Activated T-helper 1 cell treated with anti-CD3 and anti-CD28 coated beads, Interleukin-12 subunit alpha, Interleukin-12 subunit beta, Interleukin-2, Interleukin-4 antibody, amounts not matched to agents 30 ng/mL and 10 ng/mL and 1 ng/mL, durations not matched to agents 14 hours and 24 hours and 36 hours (primary cell): ENCODE measurements around the gene SOS1. TPM values are rescaled to one million over a fixed set of nuclear protein-coding genes. Genes with fewer than 3 reads are reported as not detected.
"Not testable (repeated sequence)": the region's sequence is repeated elsewhere in the genome, so short reads cannot be mapped to it uniquely, and the experiment has no call there.

Source experiments
- DNase-seq: peaks from one replicate; pipeline ENCODE4 v3.0.0; 2021; ENCODE audit warnings: low spot score
- H3K27ac Mint-ChIP-seq: one replicate; pipeline ENCODE4 v1.8.0; 2021; ENCODE audit warnings: mild to moderate bottlenecking, mixed read lengths
- H3K27me3 Mint-ChIP-seq: one replicate; pipeline ENCODE4 v1.8.0; 2022; ENCODE audit warnings: mild to moderate bottlenecking, moderate library complexity, mixed read lengths; ENCODE audit not compliant: insufficient read depth
- H3K36me3 Mint-ChIP-seq: one replicate; pipeline ENCODE4 v1.8.0; 2021; ENCODE audit warnings: low read depth, mixed read lengths
- H3K4me1 Mint-ChIP-seq: one replicate; pipeline ENCODE4 v1.8.0; 2021; ENCODE audit warnings: low read depth, mixed read lengths
- H3K4me3 Mint-ChIP-seq: one replicate; pipeline ENCODE4 v1.8.0; 2021; ENCODE audit warnings: mild to moderate bottlenecking, moderate library complexity, mixed read lengths
- H3K9me3 Mint-ChIP-seq: one replicate; pipeline ENCODE4 v1.8.0; 2021; ENCODE audit warnings: mixed read lengths
- intact Hi-C: fragments of 100-400 bp; cut with micrococcal nuclease; formaldehyde crosslinking; loops from one replicate; pipeline ENCODE4 v1.15.1; 2024
- total RNA-seq: library from RNA; stranded (reverse); gene quantifications from 2 replicates; pipeline ENCODE4 v1.2.3, GENCODE V29; 2022

SOS1 gene
- total RNA-seq, 1 donor from 2014 or later, result 55.1 TPM

DNA sequence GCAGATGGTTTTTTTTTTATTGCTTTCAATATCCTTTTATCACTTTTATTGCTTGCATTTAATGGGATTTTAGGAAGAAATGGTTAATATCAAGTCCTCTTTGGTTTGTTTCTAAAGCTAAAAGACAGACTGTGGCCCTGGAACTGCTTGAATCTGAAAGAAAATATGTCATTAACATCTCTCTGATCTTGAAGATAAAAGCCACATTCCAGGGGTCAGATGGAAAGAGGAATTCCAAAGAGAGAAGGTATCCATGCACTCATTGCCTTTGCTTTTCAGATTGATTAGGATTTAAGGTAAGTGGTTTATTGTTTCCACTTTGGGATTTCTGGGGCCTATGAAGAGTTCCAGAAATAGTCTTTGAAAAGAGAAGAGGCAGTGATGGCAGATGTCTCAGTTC, 177.1 kb downstream of the SOS1 start:
- DNase-seq, result no peak
- Mint-ChIP-seq H3K27me3 (peaks cover 7% of the 10 kb centered on the region), H3K4me1 (no peaks in the 10 kb centered on the region), H3K27ac (no peak overlapping the region), H3K9me3 (no peaks in the 10 kb centered on the region), H3K4me3 (no peak overlapping the region), H3K36me3 (no peaks in the 10 kb centered on the region)
- intact Hi-C loops, result no loop called here

DNA sequence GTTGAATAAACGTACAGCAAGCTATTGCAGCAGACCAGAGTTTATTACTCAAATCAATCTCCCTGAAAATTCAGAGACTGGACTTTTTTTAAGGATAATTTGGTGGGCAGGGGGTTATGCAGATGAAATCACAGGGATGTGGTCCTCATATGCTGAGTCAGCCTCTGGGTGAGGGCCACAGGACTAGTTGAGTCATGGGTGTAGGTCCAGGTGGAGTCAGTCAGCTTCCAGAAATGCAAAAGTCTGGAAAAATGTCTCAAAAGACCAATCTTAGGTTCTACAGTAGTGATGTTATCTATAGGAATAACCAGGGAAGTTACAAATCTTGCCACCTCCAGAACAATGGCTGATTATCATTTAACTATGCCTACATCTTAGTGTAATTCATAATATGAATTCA, 180.1 kb downstream of the SOS1 start:
- no peak overlapping the region for H3K27ac Mint-ChIP-seq
- H3K36me3 Mint-ChIP-seq, result no peaks in the 10 kb centered on the region
- intact Hi-C loops, result no loop called here
- H3K9me3 Mint-ChIP-seq, result no peaks in the 10 kb centered on the region
- no peaks in the 10 kb centered on the region for H3K4me1 Mint-ChIP-seq
- H3K4me3 Mint-ChIP-seq, result no peak overlapping the region
- no peak for DNase-seq
- peaks cover 6% of the 10 kb centered on the region for H3K27me3 Mint-ChIP-seq

DNA sequence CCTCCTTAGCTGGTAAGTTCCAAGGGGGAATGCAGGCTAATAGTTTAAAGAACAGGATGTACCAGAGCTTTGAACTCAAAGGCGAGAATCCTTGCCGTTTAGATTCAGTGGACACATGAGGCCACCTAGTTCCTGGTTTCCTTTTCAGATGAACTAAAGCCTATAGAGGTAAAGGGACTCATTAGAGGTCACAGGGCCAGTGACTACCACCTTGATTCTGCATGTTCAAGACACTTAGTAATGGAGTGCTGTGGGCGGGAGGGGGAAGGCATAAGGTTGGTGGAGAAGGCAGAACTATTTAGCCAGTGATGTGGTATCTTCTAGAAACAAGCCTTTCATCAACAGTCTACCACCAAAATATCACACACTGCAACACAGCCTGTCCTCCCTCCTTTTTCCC, 183.3 kb downstream of the SOS1 start:
- intact Hi-C loops, result no loop called here
- no peak for DNase-seq
- H3K27ac Mint-ChIP-seq, result no peak overlapping the region

DNA sequence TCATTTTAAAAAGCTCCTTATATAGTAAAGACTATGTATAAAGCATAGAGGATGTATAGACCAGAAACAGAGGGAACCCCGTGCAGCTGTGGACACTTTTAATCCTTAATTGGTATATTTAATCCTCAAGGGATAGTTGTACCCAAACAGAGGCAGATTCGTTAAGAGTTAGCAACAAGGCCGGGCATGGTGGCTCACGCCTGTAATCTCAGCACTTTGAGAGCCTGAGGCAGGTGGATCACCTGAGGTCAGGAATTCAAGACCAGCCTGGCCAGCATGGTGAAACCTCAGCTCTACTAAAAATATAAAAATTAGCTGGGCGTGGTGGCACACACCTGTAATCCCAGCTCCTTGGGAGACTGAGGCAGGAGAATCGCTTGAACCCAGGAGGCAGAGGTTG, 184.3 kb downstream of the SOS1 start:
- H3K36me3 Mint-ChIP-seq, H3K27me3 Mint-ChIP-seq, H3K4me3 Mint-ChIP-seq, H3K27ac Mint-ChIP-seq, DNase-seq, H3K9me3 Mint-ChIP-seq, H3K4me1 Mint-ChIP-seq, intact Hi-C loops: not testable (repeated sequence)

More for the DNA sequence above, 183.3 kb downstream of the SOS1 start:
- Mint-ChIP-seq H3K4me3 (no peak overlapping the region), H3K27me3 (peaks cover 12% of the 10 kb centered on the region), H3K9me3 (no peaks in the 10 kb centered on the region), H3K4me1 (no peaks in the 10 kb centered on the region), H3K36me3 (no peaks in the 10 kb centered on the region)

DNA sequence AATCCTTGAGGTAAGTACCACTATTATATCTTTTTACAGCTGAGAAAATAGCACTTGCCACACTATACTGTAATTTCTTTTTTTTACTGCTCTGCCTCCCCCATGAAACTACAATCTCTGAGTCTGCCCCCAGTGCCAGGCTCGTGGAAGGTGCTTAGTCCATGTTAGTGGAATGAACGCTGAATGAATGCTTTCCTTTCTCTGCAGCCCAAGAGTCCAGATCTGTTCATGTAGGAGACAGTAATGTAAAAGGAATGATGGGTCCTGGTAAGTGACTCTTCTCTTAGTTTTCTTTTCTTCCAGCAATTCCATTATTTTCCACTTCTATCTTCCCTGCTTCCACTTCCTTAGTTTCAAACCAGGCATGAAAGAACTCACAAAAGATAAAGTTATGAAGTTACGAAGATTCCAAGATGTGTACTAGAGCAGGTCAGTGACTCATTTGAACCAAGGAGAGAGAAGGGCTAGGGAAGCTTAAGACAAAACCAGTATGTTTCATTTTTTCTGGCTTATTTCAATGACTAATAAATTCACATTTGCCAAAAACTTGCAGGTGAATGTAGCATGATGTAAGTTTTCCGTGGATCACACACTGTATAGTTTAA, 185.2 kb downstream of the SOS1 start:
- intact Hi-C loops, result no loop called here
- no peak overlapping the region for H3K4me3 Mint-ChIP-seq
- no peak overlapping the region for H3K27ac Mint-ChIP-seq
- H3K9me3 Mint-ChIP-seq, result no peaks in the 10 kb centered on the region
- no peak for DNase-seq
- H3K36me3 Mint-ChIP-seq, result no peaks in the 10 kb centered on the region
- H3K4me1 Mint-ChIP-seq, result no peaks in the 10 kb centered on the region
- peaks cover 8% of the 10 kb centered on the region for H3K27me3 Mint-ChIP-seq

DNA sequence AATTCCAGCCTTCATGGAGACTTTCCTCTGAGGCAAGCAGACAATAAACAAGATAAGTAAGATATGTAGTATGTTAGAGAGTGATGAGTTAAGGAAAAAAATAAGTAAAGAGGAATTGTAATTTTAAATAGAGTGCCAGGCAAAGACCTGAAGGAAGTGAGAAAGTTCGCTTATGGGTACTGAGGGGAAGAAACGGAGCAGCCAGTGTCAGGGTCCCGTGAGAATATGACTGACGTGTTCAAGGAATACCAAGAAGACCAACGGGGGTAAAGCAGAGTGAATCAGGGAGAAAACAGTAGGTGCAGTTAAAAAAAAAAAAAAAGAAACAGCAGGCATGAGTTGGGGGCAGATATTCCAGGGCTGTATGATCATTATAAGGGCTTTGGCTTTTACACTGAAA, 186.1 kb downstream of the SOS1 start:
- Mint-ChIP-seq H3K4me1 (no peaks in the 10 kb centered on the region), H3K36me3 (no peaks in the 10 kb centered on the region), H3K27me3 (peaks cover 8% of the 10 kb centered on the region), H3K9me3 (no peaks in the 10 kb centered on the region), H3K4me3 (no peak overlapping the region), H3K27ac (no peak overlapping the region)
- intact Hi-C loops, result no loop called here
- no peak for DNase-seq

DNA sequence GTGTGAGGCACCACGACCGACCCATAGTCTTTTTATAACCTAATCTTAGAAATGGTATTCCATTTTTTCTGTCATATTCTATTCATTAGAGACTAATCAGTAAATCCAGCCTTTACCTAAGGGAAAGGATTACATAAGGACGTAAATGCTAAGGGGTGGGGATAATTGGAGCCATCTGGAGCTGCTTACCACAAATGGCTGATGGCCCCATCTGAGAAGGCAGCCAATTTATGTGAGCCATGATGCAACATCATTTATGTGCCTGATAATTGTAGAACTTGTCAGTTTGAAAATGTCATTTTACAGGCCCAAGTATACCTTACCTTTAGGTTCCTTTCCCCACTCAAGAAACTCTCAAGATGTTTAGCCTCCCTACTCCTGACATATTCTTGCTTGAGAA, 187.2 kb downstream of the SOS1 start:
- Mint-ChIP-seq H3K4me1 (no peaks in the 10 kb centered on the region), H3K36me3 (no peaks in the 10 kb centered on the region), H3K9me3 (no peaks in the 10 kb centered on the region), H3K27ac (no peak overlapping the region), H3K4me3 (no peak overlapping the region), H3K27me3 (peaks cover 8% of the 10 kb centered on the region)
- intact Hi-C loops, result no loop called here
- no peak for DNase-seq

DNA sequence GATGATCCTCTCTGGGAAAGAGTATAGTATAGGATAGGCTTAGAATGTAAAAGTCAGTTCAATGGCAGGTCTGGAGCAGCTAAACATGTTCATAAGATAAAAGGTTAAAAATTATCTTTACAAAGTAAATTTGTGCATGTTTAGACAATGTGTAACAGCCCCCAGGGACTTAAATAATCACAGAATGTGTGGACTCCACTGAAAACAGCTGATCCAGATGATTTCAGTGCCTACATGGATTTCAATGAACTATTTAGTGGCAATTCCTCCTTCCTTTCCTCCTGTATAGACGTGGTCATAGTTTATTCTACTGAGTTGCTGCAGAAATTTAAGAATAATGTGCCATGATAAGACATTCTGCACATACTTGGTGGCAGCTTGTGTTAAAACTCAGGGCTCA, 188.3 kb downstream of the SOS1 start:
- intact Hi-C loops, result no loop called here
- Mint-ChIP-seq H3K27me3 (peaks cover 6% of the 10 kb centered on the region), H3K4me3 (no peak overlapping the region), H3K36me3 (no peaks in the 10 kb centered on the region), H3K27ac (no peak overlapping the region), H3K9me3 (no peaks in the 10 kb centered on the region), H3K4me1 (no peaks in the 10 kb centered on the region)
- no peak for DNase-seq

Other genes starting within 250 kb of the SOS1 start
- 18.6 and 20.3 TPM in 2 replicates for gene DHX57, start 245.1 kb downstream of the SOS1 start, total RNA-seq
- 4.9 and 5.3 TPM in 2 replicates for gene MORN2, start 245.1 kb downstream of the SOS1 start, total RNA-seq
- gene ARHGEF33, start 231.2 kb downstream of the SOS1 start, total RNA-seq, result 0.15 and 0.36 TPM in 2 replicates
- 0.20 TPM in 1 of 2 replicates, not detected in the other for gene CDKL4, start 122.9 kb upstream of the SOS1 start, total RNA-seq